Panc1 (cell line): ENCODE data around the gene SLX4IP.

Source experiments
- CTCF ChIP-seq: fragments of 450-650 bp; IDR thresholded peaks from 2 replicates; pipeline ENCODE4 v1.5.1; 2017; ENCODE audit warnings: mild to moderate bottlenecking
- POLR2AphosphoS5 ChIP-seq: IDR thresholded peaks from 2 replicates; pipeline ENCODE4 v1.6.1; 2012; ENCODE audit warnings: mild to moderate bottlenecking, low read depth, low read length, moderate library complexity
- REST ChIP-seq, 2 experiments: IDR thresholded peaks; 2 replicates each; pipeline ENCODE4 v1.6.1; 2011 to 2012; ENCODE audit warnings: low read depth in 2 of 2, control low read depth in 1 of 2, low read length in 1 of 2, mild to moderate bottlenecking in 1 of 2, moderate library complexity in 1 of 2; ENCODE audit not compliant: insufficient read depth in 1 of 2

- TF ChIP-seq REST (IDR thresholded peaks at IDR 0.05; ENCODE audit: insufficient read depth in 1 of 2, low read depth in 2 of 2, low read length in 1 of 2), result no peak
- no peak for TF ChIP-seq CTCF
- no peak for TF ChIP-seq POLR2AphosphoS5
These were observed 205.8 kb downstream of the SLX4IP start for GRCh38 chr20:10640897-10641296.
